HG03064 (cell line): Measurements from ENCODE around the gene SLC38A3.

Source experiments
- ATAC-seq: cut with Tn5 transposase; IDR thresholded peaks from one replicate; pipeline ENCODE4 v1.9.1; 2021; ENCODE audit warnings: low read depth; ENCODE audit not compliant: unreplicated experiment

Gene SLC38A3

GRCh38 chr3:50190936-50191660, 14.0 kb upstream of the SLC38A3 start, which contains the start of gene GNAT1:
Gene GNAT1, plus strand, starts transcription at chr3:50191610. Its CDS starts 116 bp downstream, at chr3:50191726.
- no peak for ATAC-seq

DNA sequence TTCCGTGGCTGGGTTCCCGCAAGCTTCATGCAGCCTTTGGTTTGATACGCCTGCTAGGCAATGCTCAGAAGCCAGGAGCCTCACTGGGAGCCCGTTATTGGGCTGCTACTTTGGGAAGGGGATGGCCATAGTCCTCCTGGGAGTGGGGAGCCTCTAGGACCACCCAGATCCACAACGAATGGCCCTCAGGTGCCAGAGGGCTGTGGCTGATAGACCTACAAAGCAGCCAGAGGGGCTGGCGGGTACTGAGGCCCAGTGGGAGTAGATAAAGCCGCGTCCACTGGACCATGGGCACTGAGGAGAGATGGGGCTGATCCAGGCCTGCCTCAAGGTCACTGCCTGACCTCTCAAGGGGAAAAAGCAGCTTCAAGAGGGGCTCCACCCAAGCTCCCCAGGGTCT, 12.9 kb upstream of the SLC38A3 start:
- no peak for ATAC-seq

GRCh38 chr3:50192689-50193141, 12.4 kb upstream of the SLC38A3 start:
- ATAC-seq = no peak

- no peak for ATAC-seq
Measured at GRCh38 chr3:50193286-50193685, 11.8 kb upstream of the SLC38A3 start.

DNA sequence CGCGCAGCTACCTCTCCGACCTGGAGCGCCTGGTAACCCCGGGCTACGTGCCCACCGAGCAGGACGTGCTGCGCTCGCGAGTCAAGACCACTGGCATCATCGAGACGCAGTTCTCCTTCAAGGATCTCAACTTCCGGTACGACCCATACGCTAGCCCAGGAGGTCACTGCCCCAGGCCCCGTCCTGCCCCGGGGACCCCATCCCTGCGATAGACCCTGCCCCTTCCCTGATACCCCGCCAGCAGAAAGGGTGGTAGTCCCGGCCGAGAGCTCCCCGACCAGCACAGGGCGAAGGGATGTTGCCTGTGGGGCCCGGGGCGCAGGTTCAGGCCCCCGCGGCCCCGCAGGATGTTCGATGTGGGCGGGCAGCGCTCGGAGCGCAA, 11.3 kb upstream of the SLC38A3 start:
- ATAC-seq = no peak

DNA sequence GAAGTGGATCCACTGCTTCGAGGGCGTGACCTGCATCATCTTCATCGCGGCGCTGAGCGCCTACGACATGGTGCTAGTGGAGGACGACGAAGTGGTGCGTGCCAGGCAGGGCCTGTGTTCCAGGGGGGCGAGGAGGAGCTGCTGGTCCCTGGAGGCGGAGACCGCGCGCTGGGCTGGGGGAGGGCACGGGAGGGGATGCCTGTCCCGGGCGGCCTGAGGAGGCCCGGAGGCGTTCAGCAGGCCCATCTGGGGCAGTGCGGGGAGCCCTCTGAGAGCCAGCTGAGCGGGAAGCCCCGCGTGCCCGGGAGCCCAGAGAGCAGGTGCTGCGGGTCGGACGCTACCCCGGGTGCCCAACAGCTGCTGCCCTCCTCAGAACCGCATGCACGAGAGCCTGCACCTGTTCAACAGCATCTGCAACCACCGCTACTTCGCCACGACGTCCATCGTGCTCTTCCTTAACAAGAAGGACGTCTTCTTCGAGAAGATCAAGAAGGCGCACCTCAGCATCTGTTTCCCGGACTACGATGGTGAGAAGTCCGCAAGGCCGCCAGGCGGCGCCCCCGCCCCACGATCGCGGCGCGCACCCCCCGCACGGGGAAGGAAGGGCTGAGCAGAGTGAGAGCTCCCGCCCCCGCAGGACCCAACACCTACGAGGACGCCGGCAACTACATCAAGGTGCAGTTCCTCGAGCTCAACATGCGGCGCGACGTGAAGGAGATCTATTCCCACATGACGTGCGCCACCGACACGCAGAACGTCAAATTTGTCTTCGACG, 10.8 kb upstream of the SLC38A3 start:
- no peak for ATAC-seq

DNA sequence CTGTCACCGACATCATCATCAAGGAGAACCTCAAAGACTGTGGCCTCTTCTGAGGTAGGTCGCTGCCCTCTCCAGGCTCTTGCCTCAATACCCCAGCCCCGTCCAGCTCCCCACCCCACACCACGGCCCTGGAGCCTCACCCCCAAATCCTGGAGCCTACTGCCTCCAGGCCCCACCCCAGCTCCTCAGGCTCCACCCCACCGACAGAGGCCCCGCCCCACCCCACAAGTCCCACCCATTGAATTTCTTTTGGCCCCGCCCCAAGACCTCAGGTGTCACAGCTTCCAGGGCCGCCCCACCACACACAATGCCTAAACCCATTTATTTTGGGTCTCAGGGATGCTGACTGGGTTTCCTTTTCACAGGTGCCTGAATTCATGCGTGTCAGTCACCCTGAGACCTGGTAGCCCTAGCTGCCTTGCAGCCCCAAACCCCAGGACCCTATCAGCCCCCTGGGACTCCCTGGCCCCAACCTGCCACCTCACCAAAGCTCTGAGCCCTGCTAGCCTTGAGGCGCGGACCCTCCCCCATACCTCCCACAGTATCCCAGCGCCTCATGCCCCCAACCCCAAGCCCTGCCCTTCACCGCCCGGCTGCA, 10.1 kb upstream of the SLC38A3 start:
- no peak for ATAC-seq

- no peak for ATAC-seq
Measured at GRCh38 chr3:50195501-50196252, 9.4 kb upstream of the SLC38A3 start.

DNA sequence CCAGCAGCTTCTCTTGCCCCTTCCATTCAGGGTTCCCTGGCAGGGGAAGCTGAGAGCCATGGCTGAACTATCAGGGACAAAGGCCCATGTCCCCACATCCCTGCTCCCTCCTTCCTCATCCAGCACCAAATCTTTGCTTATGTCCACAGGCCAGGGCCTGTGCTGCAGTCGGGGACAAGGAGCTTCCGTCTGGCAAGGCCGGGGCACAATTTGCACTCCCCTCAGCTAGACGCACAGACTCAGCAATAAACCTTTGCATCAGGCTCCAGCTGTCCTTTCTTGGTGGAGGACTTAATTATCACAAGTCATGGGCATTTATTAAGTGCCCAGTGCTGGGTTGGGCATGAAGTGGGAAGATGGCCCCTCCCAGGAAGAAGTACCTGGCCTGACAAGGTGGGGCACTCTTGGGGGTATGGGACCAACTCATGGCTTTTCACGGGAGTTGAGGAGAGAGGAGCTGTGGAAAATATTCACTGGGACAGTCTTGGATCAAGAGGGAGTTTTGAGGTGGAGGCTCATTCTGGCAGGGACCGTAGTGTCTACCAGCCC, 8.7 kb upstream of the SLC38A3 start:
- no peak for ATAC-seq

DNA sequence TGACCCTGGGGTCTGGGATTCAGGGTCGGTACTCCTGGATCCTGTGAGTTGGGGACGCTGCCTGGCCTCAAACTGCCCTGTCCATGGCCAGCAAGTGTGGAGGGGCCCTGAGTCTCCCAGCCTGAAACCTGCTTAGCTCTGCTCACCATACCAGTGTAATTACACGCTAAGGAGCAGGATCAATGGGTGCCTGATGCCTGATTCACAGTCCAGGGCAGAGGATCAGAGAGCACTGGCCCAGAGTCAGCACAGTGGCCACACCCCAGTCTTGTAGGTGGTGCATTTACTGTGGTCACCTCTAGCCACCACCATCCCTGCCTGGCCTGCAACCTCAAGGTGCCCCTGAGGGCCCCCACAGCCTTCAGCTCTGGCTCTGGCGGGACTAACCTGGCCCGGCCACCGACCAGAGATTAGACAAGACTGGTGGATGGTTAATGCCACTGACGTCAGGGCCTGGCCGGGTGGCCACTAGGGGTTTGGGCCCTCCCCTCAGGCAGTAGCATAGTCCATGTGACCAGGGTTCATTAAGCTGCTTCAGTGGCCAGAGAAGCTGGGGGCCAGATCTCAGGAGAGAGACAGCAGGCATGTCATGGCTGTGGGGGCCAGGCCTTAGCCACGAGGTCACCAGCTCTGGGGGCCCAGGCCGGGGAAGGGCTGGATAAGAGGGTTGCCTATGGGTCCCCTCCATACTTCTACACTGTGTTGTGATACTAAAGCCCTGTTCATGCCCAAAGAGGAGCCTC, 3.3 kb upstream of the SLC38A3 start:
- ATAC-seq = no peak

GRCh38 chr3:50202353-50203112, 2.5 kb upstream of the SLC38A3 start:
- ATAC-seq = no peak

DNA sequence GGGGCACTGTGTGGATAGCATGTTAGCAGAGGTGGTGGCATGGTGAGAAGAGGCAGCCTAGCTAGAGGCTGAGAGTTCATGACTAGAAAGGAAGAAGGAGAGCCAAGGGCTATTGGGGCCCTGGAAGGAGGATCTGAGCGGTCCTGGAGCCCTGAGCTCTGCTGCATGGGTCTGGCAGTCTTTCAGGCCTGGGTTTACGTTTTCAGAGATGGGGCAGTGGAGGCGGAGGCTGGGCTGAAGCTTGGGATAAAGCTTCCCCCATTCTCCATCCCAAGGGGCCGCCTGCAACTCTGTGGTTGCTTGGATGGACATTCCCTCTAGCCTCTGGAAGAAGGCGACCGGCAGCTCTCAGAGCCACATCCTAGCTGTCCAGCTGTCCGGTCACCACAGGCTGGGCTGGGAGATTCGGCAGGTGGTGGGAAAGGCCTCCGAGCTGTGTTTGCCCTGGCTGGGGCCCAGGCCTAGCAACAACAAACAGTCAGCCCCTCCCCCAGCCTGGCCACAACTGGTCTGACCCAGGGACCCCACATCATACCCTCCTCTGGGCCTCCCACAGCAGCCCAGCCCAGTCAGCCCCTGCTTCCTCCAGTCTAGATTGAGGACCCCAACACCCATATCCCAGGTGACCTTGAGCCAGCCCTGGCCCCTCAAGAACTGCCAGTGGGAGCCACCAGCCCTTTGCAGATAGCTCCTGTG, 1.8 kb upstream of the SLC38A3 start:
- ATAC-seq = no peak

- no peak for ATAC-seq
Measured at GRCh38 chr3:50203809-50204803, 965 bp upstream of the SLC38A3 start.

DNA sequence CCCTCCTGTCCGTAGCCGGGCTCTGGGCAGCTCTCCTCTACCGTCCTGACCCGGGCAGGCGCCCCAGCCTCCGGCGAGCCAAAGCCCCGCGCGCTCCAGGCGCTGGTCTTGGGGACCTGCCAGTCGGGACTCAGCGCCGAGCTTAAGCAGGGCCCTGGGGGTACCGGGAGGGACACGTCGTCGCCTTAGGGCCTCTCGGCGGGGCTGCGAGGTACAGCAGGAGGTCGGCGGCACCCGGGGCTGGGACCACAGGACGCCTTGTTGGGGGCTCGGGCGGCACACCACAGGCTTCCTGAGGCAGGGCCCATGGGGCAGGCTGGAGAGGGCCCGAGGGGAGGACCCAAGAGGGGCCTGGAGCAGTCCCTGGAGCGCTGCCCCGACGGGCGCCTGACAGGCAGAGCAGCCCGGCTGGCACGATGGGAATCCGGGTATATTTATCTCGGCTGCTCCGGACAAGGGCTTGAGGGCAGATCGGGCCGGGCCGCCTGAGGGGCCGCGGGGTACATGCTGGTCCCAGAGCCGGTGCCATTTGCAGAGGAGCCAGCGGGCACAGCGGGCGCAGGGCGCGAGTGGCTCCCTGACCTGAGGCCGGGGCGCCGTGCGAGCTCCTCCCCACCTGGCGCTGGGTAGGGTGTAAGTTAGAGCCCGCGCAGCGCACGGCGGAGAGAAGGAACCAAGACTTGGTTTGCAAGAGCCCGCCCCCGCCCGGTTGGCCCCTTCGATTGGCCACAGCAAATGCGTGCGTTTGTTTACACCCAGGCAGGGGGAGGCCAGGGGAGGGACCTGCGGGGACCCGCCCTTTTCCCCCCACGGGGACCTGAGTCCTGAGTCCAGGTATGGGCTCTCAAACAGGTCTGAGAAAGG, 574 bp downstream of the SLC38A3 start:
- no peak for ATAC-seq

- ATAC-seq = no peak
Measured at GRCh38 chr3:50207359-50208042, 2.4 kb downstream of the SLC38A3 start.
